ENCODE results near the gene PPP4R4.

PPP4R4 gene

GRCh38 chr14:94135476-94135875 is 38.6 kb upstream of the PPP4R4 start:
- no peaks in the 10 kb centered on the region for H3K36me3 ChIP-seq (ENCODE audit: control insufficient read depth, insufficient read depth, low read length)
- no peaks in the 10 kb centered on the region for H3K27me3 ChIP-seq (ENCODE audit: control insufficient read depth, insufficient read depth, low read length)
- no peaks in the 10 kb centered on the region for H3K9me3 ChIP-seq (ENCODE audit: control insufficient read depth, low read length)
- no peaks in the 10 kb centered on the region for H3K4me1 ChIP-seq (ENCODE audit: control insufficient read depth, insufficient read depth, low read length)
- H3K9ac ChIP-seq (ENCODE audit: low read length), result no peak overlapping the region
- no peak overlapping the region for H3K4me3 ChIP-seq (ENCODE audit: low read length)

GRCh38 chr14:94136575-94137331 is 37.4 kb upstream of the PPP4R4 start:
- no peak overlapping the region for H3K4me3 ChIP-seq (ENCODE audit: low read length)
- H3K27me3 ChIP-seq (ENCODE audit: control insufficient read depth, insufficient read depth, low read length), result no peaks in the 10 kb centered on the region
- H3K4me1 ChIP-seq (ENCODE audit: control insufficient read depth, insufficient read depth, low read length), result no peaks in the 10 kb centered on the region
- H3K36me3 ChIP-seq (ENCODE audit: control insufficient read depth, insufficient read depth, low read length), result no peaks in the 10 kb centered on the region
- H3K9ac ChIP-seq (ENCODE audit: low read length), result no peak overlapping the region
- H3K9me3 ChIP-seq (ENCODE audit: control insufficient read depth, low read length), result no peaks in the 10 kb centered on the region

GRCh38 chr14:94138251-94138650 is 35.9 kb upstream of the PPP4R4 start:
- Histone ChIP-seq H3K9ac (ENCODE audit: low read length) (no peak overlapping the region), H3K9me3 (ENCODE audit: control insufficient read depth, low read length) (no peaks in the 10 kb centered on the region), H3K36me3 (ENCODE audit: control insufficient read depth, insufficient read depth, low read length) (no peaks in the 10 kb centered on the region), H3K4me3 (ENCODE audit: low read length) (no peak overlapping the region), H3K27me3 (ENCODE audit: control insufficient read depth, insufficient read depth, low read length) (no peaks in the 10 kb centered on the region), H3K4me1 (ENCODE audit: control insufficient read depth, insufficient read depth, low read length) (no peaks in the 10 kb centered on the region)

- Histone ChIP-seq H3K9me3 (ENCODE audit: control insufficient read depth, low read length) (no peaks in the 10 kb centered on the region), H3K9ac (ENCODE audit: low read length) (no peak overlapping the region), H3K36me3 (ENCODE audit: control insufficient read depth, insufficient read depth, low read length) (no peaks in the 10 kb centered on the region), H3K4me3 (ENCODE audit: low read length) (no peak overlapping the region), H3K4me1 (ENCODE audit: control insufficient read depth, insufficient read depth, low read length) (no peaks in the 10 kb centered on the region), H3K27me3 (ENCODE audit: control insufficient read depth, insufficient read depth, low read length) (no peaks in the 10 kb centered on the region)
Measured at GRCh38 chr14:94139006-94139405, 35.1 kb upstream of the PPP4R4 start.

- Histone ChIP-seq H3K9me3 (ENCODE audit: control insufficient read depth, low read length) (no peaks in the 10 kb centered on the region), H3K4me1 (ENCODE audit: control insufficient read depth, insufficient read depth, low read length) (no peaks in the 10 kb centered on the region), H3K4me3 (ENCODE audit: low read length) (no peak overlapping the region), H3K27me3 (ENCODE audit: control insufficient read depth, insufficient read depth, low read length) (no peaks in the 10 kb centered on the region), H3K9ac (ENCODE audit: low read length) (no peak overlapping the region), H3K36me3 (ENCODE audit: control insufficient read depth, insufficient read depth, low read length) (no peaks in the 10 kb centered on the region)
Measured at GRCh38 chr14:94139421-94139820, 34.7 kb upstream of the PPP4R4 start.

GRCh38 chr14:94142247-94142646 is 31.9 kb upstream of the PPP4R4 start:
- Histone ChIP-seq H3K9ac (ENCODE audit: low read length) (no peak overlapping the region), H3K4me3 (ENCODE audit: low read length) (no peak overlapping the region), H3K9me3 (ENCODE audit: control insufficient read depth, low read length) (no peaks in the 10 kb centered on the region), H3K36me3 (ENCODE audit: control insufficient read depth, insufficient read depth, low read length) (no peaks in the 10 kb centered on the region), H3K27me3 (ENCODE audit: control insufficient read depth, insufficient read depth, low read length) (no peaks in the 10 kb centered on the region), H3K4me1 (ENCODE audit: control insufficient read depth, insufficient read depth, low read length) (no peaks in the 10 kb centered on the region)

- H3K4me3 ChIP-seq (ENCODE audit: low read length), result no peak overlapping the region
- H3K4me1 ChIP-seq (ENCODE audit: control insufficient read depth, insufficient read depth, low read length), result no peaks in the 10 kb centered on the region
- H3K36me3 ChIP-seq (ENCODE audit: control insufficient read depth, insufficient read depth, low read length), result no peaks in the 10 kb centered on the region
- no peaks in the 10 kb centered on the region for H3K9me3 ChIP-seq (ENCODE audit: control insufficient read depth, low read length)
- no peaks in the 10 kb centered on the region for H3K27me3 ChIP-seq (ENCODE audit: control insufficient read depth, insufficient read depth, low read length)
- no peak overlapping the region for H3K9ac ChIP-seq (ENCODE audit: low read length)
Measured at GRCh38 chr14:94142836-94143235, 31.3 kb upstream of the PPP4R4 start.

GRCh38 chr14:94143239-94143638 is 30.9 kb upstream of the PPP4R4 start:
- Histone ChIP-seq H3K36me3 (ENCODE audit: control insufficient read depth, insufficient read depth, low read length) (no peaks in the 10 kb centered on the region), H3K9me3 (ENCODE audit: control insufficient read depth, low read length) (no peaks in the 10 kb centered on the region), H3K4me1 (ENCODE audit: control insufficient read depth, insufficient read depth, low read length) (no peaks in the 10 kb centered on the region), H3K9ac (ENCODE audit: low read length) (no peak overlapping the region), H3K4me3 (ENCODE audit: low read length) (no peak overlapping the region), H3K27me3 (ENCODE audit: control insufficient read depth, insufficient read depth, low read length) (no peaks in the 10 kb centered on the region)

- H3K27me3 ChIP-seq (ENCODE audit: control insufficient read depth, insufficient read depth, low read length), result no peaks in the 10 kb centered on the region
- H3K4me3 ChIP-seq (ENCODE audit: low read length), result no peak overlapping the region
- H3K9me3 ChIP-seq (ENCODE audit: control insufficient read depth, low read length), result no peaks in the 10 kb centered on the region
- no peaks in the 10 kb centered on the region for H3K36me3 ChIP-seq (ENCODE audit: control insufficient read depth, insufficient read depth, low read length)
- no peaks in the 10 kb centered on the region for H3K4me1 ChIP-seq (ENCODE audit: control insufficient read depth, insufficient read depth, low read length)
- no peak overlapping the region for H3K9ac ChIP-seq (ENCODE audit: low read length)
Measured at GRCh38 chr14:94143711-94144110, 30.4 kb upstream of the PPP4R4 start.

GRCh38 chr14:94144765-94145164 is 29.4 kb upstream of the PPP4R4 start:
- no peaks in the 10 kb centered on the region for H3K27me3 ChIP-seq (ENCODE audit: control insufficient read depth, insufficient read depth, low read length)
- H3K9me3 ChIP-seq (ENCODE audit: control insufficient read depth, low read length), result no peaks in the 10 kb centered on the region
- H3K9ac ChIP-seq (ENCODE audit: low read length), result no peak overlapping the region
- H3K36me3 ChIP-seq (ENCODE audit: control insufficient read depth, insufficient read depth, low read length), result no peaks in the 10 kb centered on the region
- no peaks in the 10 kb centered on the region for H3K4me1 ChIP-seq (ENCODE audit: control insufficient read depth, insufficient read depth, low read length)
- no peak overlapping the region for H3K4me3 ChIP-seq (ENCODE audit: low read length)

GRCh38 chr14:94145902-94146527 is 28.1 kb upstream of the PPP4R4 start:
- no peaks in the 10 kb centered on the region for H3K9me3 ChIP-seq (ENCODE audit: control insufficient read depth, low read length)
- no peak overlapping the region for H3K9ac ChIP-seq (ENCODE audit: low read length)
- H3K4me1 ChIP-seq (ENCODE audit: control insufficient read depth, insufficient read depth, low read length), result no peaks in the 10 kb centered on the region
- no peak overlapping the region for H3K4me3 ChIP-seq (ENCODE audit: low read length)
- no peaks in the 10 kb centered on the region for H3K36me3 ChIP-seq (ENCODE audit: control insufficient read depth, insufficient read depth, low read length)
- H3K27me3 ChIP-seq (ENCODE audit: control insufficient read depth, insufficient read depth, low read length), result no peaks in the 10 kb centered on the region

- H3K4me1 ChIP-seq (ENCODE audit: control insufficient read depth, insufficient read depth, low read length), result peaks cover 4% of the 10 kb centered on the region
- H3K4me3 ChIP-seq (ENCODE audit: low read length), result no peak overlapping the region
- H3K9me3 ChIP-seq (ENCODE audit: control insufficient read depth, low read length), result no peaks in the 10 kb centered on the region
- H3K27me3 ChIP-seq (ENCODE audit: control insufficient read depth, insufficient read depth, low read length), result no peaks in the 10 kb centered on the region
- H3K9ac ChIP-seq (ENCODE audit: low read length), result no peak overlapping the region
- H3K36me3 ChIP-seq (ENCODE audit: control insufficient read depth, insufficient read depth, low read length), result no peaks in the 10 kb centered on the region
Measured at GRCh38 chr14:94152676-94153075, 21.4 kb upstream of the PPP4R4 start.

Measured in mucosa of stomach (tissue), 1 donor.